ENCODE data around the gene HYAL3.
"Not testable (repeated sequence)": the region's sequence is repeated elsewhere in the genome, so short reads cannot be mapped to it uniquely, and the experiment has no call there.

HYAL3 gene

DNA sequence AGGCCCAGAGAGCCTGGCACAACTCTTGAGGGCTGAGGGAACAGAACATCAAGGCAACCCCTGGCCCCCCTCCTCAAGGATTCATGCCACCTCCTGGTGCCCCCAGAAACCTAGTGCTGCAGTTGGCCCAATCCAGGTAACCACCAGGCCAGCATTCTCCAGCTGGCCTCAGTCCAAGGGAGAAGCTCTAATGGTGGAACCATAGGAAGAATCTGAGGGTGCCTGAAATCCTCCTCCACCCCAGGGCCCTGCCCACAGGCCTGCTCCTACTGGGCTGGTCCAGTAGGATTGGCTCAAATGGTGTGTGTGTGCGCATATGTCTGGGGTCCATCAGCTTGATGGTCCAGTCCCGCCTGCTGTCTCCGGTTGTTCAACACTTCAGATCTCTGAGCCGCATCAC lies 15.6 kb upstream of the HYAL3 start:
- no peak for DNase-seq (ENCODE audit: low spot score)

- DNase-seq (ENCODE audit: low spot score) = no peak
Observed at GRCh38 chr3:50314342-50314741, 15.1 kb upstream of the HYAL3 start.

DNA sequence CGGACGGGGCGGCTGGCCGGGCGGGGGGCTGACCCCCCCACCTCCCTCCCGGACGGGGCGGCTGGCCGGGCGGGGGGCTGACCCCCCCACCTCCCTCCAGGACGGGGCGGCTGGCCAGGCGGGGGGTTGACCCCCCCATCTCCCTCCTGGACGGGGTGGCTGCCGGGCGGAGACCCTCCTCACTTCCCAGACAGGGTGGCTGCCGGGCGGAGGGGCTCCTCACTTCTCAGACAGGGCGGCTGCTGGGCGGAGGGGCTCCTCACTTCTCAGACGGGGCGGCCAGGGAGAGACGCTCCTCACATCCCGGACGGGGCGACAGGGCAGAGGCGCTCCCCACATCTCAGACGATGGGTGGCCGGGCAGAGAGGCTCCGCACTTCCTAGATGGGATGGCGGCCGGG lies 12.8 kb upstream of the HYAL3 start:
- not testable (repeated sequence) for DNase-seq (ENCODE audit: low spot score)

GRCh38 chr3:50304601-50305000 lies 5.4 kb upstream of the HYAL3 start:
- DNase-seq (ENCODE audit: low spot score) = no peak

DNA sequence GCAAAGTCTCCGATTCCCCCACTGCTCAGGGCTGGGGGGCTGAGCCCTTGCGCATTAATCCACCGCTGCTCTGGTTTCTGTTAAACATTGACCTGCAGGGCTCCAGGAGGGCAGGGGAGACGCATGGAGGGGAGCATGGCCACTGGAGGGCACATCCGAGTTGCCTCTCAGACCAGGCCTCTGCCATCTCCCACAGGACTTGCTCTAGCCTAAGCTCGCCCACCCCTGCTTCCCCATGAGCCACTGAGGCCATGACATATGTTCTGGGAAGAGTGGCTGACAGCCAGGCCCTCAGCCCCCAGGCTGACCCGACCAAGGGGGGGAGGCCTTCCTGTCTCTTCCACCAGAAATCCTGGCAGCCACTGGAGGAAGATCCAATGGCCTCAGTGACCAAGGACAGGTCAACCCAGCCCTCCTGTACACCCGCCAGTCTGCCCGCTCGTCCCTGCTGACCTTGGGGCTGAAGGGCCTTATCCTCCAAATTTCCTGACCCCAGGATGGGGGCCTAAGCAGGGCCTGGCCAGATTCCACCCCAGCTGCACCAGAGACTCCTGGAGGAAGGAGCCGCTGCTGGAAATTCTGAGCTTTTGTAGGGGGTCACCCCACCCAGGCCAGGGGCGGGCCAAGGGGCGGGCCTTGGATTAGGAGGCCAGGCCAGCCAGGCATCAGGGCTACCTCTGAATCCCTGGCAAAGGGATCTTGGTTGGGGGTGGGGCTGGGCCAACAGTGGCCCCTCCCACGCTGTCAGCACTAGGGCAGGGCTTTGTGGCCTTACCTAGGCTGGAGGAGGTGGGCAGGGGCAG lies 4.0 kb upstream of the HYAL3 start, which contains the start of gene HYAL1:
Gene HYAL1, minus strand, starts transcription at position 562 of the 803 bp plus-strand sequence. CDS start 618 bp downstream, outside the sequence.
- no peak for DNase-seq (ENCODE audit: low spot score)

GRCh38 chr3:50302095-50303012 lies 3.1 kb upstream of the HYAL3 start:
- DNase-seq (ENCODE audit: low spot score) = no peak

DNA sequence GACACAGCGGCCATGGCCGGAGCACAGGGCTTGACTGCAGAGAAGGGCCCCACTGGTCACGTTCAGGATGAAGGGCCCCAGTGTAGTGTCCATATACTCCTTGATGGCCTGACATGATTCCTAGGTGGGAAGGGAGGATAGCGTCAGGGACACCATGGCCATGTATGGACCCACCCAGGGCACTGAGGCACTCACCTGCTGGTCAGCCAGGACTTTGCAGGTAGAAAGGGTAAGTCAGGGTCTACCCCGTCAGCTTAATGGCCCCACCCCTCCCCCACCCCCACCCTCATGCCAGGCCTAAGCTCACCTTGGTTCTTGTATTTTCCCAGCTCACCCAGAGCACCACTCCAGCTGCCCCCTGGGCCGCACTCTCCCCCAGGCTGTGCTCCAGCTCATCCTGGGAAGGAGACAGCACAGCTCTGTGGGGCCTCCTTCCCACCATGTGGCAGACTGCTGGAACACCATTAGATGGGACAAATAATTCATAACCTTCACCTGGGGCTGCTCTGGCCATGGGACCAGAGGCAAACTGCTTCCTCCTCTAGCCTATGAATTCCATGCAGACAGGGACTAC lies 1.6 kb upstream of the HYAL3 start:
- DNase-seq (ENCODE audit: low spot score) = no peak

- no peak for DNase-seq (ENCODE audit: low spot score)
Observed at GRCh38 chr3:50299929-50300680, 900 bp upstream of the HYAL3 start.

DNA sequence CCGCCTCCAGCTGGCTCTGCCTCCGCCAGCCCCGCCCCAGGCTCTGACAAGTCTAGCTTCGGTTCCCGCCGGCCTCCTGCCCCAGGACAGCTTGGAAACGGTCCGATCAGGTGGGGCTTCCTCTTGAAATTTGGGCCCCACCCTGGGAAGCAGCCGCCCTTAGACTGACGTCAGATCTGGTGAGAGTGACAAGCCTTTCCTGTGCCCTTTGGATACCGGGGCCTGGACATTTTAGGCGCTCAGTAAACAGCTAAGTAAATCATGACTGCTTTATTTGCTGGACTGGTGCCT lies 378 bp upstream of the HYAL3 start:
- DNase-seq (ENCODE audit: low spot score) = no peak

DNA sequence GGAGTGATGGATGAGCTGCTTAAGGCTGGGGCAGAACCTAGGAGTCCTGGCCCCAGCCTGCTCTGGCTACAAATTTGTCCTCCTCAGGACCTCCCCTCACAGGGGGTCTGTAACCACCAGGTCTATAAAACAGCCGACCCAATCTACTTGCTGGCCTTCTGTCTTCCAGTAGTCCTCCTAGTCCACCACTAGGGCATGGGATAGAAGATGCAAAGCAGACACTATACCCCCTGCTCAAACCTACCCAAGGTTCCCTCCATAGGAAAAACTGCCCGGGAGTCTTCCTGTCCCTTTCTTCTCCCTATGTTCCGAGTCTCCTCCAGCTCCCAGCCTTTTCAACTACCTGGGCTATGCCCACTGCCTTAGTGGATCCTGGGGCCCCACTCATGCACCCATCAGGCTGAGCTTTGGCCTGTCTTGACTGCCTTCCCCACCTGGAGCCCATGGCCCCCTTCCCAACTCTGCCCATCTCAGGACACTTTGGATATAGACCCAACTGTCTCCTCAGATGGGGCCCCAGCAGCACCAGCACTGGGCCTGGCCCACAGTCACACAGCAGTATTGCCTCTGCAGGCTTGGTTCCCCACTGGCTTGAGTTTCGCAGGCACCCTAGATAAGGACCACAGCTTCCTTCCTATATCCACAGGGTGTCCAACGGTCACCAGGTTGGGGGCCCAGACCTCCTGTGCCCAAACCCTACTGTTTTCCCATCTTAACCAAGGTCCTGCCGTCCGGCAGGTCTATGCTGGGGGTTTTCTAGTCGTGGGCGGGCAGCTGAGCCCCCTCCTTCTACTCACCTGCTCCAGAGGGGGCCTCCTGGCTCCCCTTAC lies 1.1 kb downstream of the HYAL3 start:
- peak; percentile 49 for DNase-seq (ENCODE audit: low spot score)

GRCh38 chr3:50297384-50297775 lies 1.8 kb downstream of the HYAL3 start:
- DNase-seq (ENCODE audit: low spot score) = no peak

DNA sequence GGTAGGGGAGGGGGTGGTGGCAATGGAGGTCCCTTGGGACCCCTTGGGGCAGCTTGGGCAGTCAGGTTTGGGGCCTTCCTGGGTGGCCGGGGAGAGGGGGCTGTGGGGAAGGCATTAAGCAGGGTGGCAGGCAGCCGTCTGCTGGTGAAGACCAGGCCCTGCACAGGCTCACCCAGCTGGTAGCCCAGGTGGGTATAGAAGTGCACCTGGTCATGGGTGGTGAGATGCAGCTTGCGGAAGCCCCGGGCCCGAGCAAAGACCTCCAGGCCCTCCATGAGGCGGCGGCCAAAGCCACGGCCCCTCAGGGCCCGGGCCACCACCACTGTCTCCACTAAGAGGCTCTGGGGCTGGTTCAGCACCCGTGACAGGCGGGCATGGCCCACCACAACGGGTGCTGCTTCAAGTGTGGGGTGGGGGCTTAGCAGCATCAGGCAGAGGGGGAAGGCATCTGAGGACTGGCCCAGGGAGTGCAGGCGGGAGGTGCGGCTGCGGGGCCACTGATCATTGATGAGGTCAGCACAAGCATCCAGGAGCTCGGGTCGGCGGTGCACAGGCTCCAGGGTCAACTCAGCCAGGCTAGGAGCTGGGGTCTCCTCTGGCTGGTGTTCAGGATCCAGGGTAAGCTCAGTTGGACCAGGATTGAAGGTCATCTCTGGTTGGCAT lies 2.4 kb downstream of the HYAL3 start:
- DNase-seq (ENCODE audit: low spot score) = no peak

DNA sequence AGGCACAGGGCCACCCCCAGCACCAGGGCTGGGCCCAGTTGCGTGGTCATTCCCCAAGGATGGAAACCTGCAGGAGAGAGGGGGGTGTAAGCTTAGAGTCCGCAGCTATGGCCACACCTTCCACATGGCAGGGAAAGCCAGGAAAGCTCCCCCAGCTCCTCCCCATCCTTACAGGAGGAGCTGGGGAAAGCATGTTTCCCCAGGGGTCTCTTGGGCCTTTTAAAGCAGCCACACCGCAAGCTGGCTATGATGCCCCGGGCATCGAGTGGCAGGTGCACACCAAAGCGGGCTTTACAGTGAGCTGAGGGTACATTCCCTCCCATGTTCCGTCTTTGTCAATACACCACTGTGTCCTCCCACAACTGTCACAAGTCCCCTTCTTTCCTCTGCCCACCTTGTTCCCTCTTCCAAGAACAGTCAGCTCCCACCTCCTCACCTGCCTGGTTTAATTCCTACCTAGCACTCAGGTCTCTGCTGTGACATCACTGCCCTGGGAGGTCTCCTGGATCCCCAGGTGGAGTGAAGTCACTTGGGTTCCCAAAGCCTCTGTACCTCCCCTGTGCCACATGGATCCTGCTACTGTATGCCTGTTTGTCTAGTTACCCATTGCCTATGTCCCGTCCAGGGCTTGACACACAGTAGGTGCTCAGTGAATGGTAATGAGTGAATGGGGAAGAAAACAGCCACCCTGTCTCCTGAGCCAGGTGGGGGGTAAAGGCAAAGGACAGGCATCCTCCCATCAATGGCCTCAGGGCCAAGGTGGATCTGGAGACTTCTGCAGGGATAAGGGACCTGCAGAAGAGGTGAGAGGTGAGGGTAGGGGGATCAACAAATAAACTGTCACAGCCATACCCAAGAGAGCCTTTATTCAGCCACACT lies 3.4 kb downstream of the HYAL3 start:
- DNase-seq (ENCODE audit: low spot score) = no peak

DNA sequence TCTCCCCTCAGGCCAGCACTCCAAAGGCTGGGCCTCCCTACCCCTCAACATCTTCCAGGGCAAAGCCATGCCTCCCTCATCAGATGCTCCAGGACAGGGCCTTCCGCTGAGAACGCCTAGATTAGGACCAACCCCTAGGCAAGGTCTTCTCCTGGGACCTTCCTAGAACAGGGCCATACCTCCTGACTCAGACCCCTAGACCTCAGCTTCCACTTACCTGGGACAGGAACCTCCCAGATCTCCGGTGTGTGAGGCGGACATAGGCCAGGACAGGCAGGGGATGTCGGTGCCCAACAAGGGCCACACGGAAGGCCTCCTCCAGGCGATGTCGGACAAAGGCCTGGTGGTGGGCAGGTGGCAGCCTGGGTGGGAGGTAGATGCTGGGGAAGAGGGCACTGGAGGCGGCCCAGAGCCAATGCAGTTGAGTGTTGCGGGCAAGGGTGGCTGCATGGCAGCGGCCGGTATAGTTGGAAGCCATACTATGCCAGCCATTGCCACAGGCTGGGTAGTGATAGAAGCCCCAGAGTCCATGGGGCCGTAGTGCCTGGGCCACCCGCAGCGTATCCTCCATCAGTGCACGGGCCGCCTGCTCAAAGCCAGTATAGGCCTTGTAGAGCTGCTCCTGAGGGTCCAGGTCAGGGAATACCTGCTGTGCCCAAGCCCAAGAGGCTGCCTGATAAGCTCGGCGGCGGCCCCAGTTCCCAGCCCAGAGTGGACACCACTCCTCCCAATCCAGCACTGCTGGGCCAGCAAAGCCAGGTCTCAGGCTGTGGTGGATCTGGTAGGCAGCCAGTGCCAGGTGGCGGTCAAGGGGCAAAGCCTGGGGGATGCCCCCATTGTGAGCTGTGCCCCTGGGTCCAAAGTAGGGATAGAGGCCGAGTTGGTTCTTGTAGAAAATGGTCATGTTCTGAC lies 4.5 kb downstream of the HYAL3 start:
- DNase-seq (ENCODE audit: low spot score) = no peak

DNA sequence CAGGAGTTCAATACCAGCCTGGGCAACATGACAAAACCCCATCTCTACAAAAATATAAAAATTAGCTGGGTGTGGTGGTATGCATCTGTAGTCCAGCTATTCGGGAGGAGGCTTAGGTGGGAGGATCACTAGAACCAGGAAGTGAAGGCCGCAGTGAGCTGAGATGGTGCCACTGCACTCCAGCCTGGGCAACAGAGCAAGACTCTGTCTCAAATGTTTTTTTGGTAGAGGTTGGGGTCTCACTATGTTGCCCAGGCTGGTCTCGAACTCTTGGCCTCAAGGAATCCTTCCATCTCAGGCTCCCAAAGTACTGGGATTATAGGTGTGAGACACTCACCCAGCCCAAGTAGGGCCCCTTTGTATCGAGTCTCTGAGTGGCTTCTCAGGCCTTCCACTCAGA lies 5.1 kb downstream of the HYAL3 start:
- DNase-seq (ENCODE audit: low spot score) = no peak

- no peak for DNase-seq (ENCODE audit: low spot score)
Observed at GRCh38 chr3:50293079-50293801, 6.0 kb downstream of the HYAL3 start.

GRCh38 chr3:50292159-50293078 lies 6.8 kb downstream of the HYAL3 start, which contains the start of gene IFRD2:
Gene IFRD2, minus strand, starts transcription at chr3:50292429. Its CDS starts 155 bp downstream, at chr3:50292274.
- DNase-seq (ENCODE audit: low spot score) = peak; percentile 94

Measured in HuH-7 (cell line).